Heart right ventricle (tissue), 16 donors: Measurements from ENCODE around the gene TRIM2. TPM values are rescaled to one million over a fixed set of nuclear protein-coding genes. Genes with fewer than 3 reads are reported as not detected.

Experiments
- ATAC-seq, 8 donors: fragments of 200-7000 bp; cut with Tn5 transposase; one replicate each; pipeline ENCODE4 v1.9.1; 2020; ENCODE audit warnings: mild to moderate bottlenecking in 8 of 8, moderate library complexity in 8 of 8, moderate number of reproducible peaks in 1 of 8
- DNase-seq, 2 donors: peaks; one replicate each; pipeline ENCODE4 v3.0.0-alpha.2; 2020
- H3K27ac ChIP-seq, 10 donors: fragments of 200-600 bp; sonication (generic) in 2 of 10; one replicate each; pipeline versions ENCODE4 v1.5.0 to v1.8.0; 2020 to 2022; ENCODE audit warnings: mild to moderate bottlenecking in 3 of 10
- H3K27me3 ChIP-seq, 7 donors: fragments of 200-600 bp; one replicate each; pipeline ENCODE4 v1.8.0; 2021 to 2022; ENCODE audit warnings: mild to moderate bottlenecking in 2 of 7
- H3K36me3 ChIP-seq, 9 donors: fragments of 200-600 bp; sonication (generic) in 1 of 9; one replicate each; pipeline versions ENCODE4 v1.5.0 to v1.8.0; 2020 to 2022; ENCODE audit warnings: mild to moderate bottlenecking in 2 of 9
- H3K4me1 ChIP-seq, 9 donors: fragments of 200-600 bp; sonication (generic) in 1 of 9; one replicate each; pipeline versions ENCODE4 v1.5.0 to v1.8.0; 2020 to 2022; ENCODE audit warnings: mild to moderate bottlenecking in 4 of 9
- H3K4me3 ChIP-seq, 10 donors: fragments of 200-600 bp; sonication (generic) in 2 of 10; one replicate each; pipeline versions ENCODE4 v1.5.0 to v1.8.0; 2020 to 2022; ENCODE audit warnings: mild to moderate bottlenecking in 7 of 10, moderate library complexity in 2 of 10
- H3K9me3 ChIP-seq, 11 donors: fragments of 200-600 bp in 10 of 11; sonication (generic) in 2 of 11; one replicate each; pipeline versions ENCODE4 v1.5.0 to v1.8.0; 2013 to 2022; ENCODE audit warnings: mild to moderate bottlenecking in 2 of 11, control low read depth in 1 of 11, moderate library complexity in 1 of 11
- WGBS, 2 donors: extraction: QIAGEN DNeasy Blood & Tissue Kit; methylation state at CpG; one replicate each; pipeline ENCODE4 v1.1.7; 2013; ENCODE audit warnings: inconsistent platforms in 1 of 2; 5-methylcytosine and 5-hydroxymethylcytosine counted together
- intact Hi-C, 10 donors: fragments of 100-400 bp; cut with DNase I; formaldehyde crosslinking; loops; one replicate each; pipeline versions ENCODE4 v1.11.1 to v1.14.2; 2022
- polyA plus RNA-seq, 2 donors: library from polyadenylated mRNA; stranded (reverse); fragments of 200-250 nt; gene quantifications; one replicate each; pipeline ENCODE4 v1.2.3, GENCODE V29; 2013
- total RNA-seq, 10 donors: library from RNA; stranded (reverse); fragmentation: NEBNext Ultra II Directional in 3 of 10; extraction: Animal tissue kit (Norgen Biotek cat#: 25700) in 3 of 10; gene quantifications; one replicate each; pipeline versions ENCODE4 v1.2.1 to v1.2.4, GENCODE V29; 2021 to 2023
- TF ChIP-seq, protein P1 (sequence below), 9 donors: fragments of 200-600 bp; sonication (generic) in 2 of 9; IDR thresholded peaks; one replicate each; pipeline versions ENCODE4 v1.5.0 to v1.8.0; 2021 to 2022; ENCODE audit warnings: antibody characterized with exemption in 9 of 9, mild to moderate bottlenecking in 5 of 9, moderate library complexity in 1 of 9
- donor health status: Arrhythmogenic right ventricular cardiomyopathy.
- donor health status: ischemic (EF 13 %, LVEDD 7.1; RV severe dilation, severe dysfunction).
- donor health status: healthy with polysubstance abuse.
- donor health status: DM: no; HTN: yes; CAD: no.
- donor health status: DM: no; HTN: no; CAD: no.
- donor health status: ischemic (EF 25% LVEDD 6.9; RV normal size, moderate dysfunction).
- donor health status: ischemic (EF 25% LVEDD 5.7; RV mildly dilated, moderate dysfunction).
- donor health status: healthy.
- donor health status: DM: yes; HTN: yes; CAD: no.
- donor health status: Ischemic cardiomyopathy.
- donor health status: ischemic (EF 35%, LVEDD 5.7; RV mildly dilated, moderate dysfunction).
- donor health status: nonischemic (EF 11% LVEDD 7.7; RV severe dilation, severe dysfunction).
- donor health status: DM: yes; HTN: yes; CAD: no.
- donor health status: PGD.
- donor health status: ischemic (EF 29% LVEDD 5.4; RV normal size, mild dysfunction).
- donor health status: nonischemic (EF 23%, LVEDD 6.1; RV moderate dilation, normal function).

The TRIM2 gene
- total and polyA plus RNA-seq, 12 donors = 2.8 to 33.2 (median 20.5) TPM

DNA sequence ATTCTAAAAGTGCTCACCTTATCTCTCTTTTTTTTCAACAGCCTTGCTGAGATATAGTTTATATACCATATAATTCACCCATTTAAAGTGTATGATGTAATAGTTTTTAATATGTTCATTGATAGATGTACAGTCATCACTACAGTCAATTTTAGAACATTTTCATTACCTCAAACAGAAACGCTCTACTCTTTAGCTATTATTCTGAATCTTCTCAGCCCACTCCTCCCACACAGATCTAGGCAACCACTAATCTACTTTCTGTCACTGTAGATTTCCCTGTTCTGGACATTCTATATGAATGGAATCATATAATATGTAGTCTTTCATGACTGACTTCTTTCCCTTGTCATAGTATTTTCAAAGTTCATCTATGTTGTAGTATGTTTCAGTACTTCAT, 162.8 kb downstream of the TRIM2 start:
- intact Hi-C loops = no loop called here
- ATAC-seq = no peak
- Histone ChIP-seq H3K27me3 (no peaks in the 10 kb centered on the region), H3K4me1 (no peaks in the 10 kb centered on the region), H3K27ac (no peak overlapping the region), H3K9me3 (peaks cover 0 to 7% (median 0%) of the 10 kb centered on the region in 11 donors), H3K36me3 (no peaks in the 10 kb centered on the region), H3K4me3 (no peak overlapping the region)
- DNase-seq = no peak
- WGBS, 2 donors = 80 to 82% methylated on average over 1 of the region's 1 CpG
- TF ChIP-seq, protein P1, sequence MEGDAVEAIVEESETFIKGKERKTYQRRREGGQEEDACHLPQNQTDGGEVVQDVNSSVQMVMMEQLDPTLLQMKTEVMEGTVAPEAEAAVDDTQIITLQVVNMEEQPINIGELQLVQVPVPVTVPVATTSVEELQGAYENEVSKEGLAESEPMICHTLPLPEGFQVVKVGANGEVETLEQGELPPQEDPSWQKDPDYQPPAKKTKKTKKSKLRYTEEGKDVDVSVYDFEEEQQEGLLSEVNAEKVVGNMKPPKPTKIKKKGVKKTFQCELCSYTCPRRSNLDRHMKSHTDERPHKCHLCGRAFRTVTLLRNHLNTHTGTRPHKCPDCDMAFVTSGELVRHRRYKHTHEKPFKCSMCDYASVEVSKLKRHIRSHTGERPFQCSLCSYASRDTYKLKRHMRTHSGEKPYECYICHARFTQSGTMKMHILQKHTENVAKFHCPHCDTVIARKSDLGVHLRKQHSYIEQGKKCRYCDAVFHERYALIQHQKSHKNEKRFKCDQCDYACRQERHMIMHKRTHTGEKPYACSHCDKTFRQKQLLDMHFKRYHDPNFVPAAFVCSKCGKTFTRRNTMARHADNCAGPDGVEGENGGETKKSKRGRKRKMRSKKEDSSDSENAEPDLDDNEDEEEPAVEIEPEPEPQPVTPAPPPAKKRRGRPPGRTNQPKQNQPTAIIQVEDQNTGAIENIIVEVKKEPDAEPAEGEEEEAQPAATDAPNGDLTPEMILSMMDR (IDR thresholded peaks at IDR 0.05) = no peak

GRCh38 chr4:153369021-153369420, 164.8 kb downstream of the TRIM2 start:
- WGBS, 2 donors = 88 to 96% methylated on average over 1 of the region's 1 CpG
- intact Hi-C loops = no loop called here
- Histone ChIP-seq H3K9me3 (peaks cover 0 to 25% (median 4%) of the 10 kb centered on the region in 11 donors), H3K27ac (no peak overlapping the region), H3K27me3 (no peaks in the 10 kb centered on the region), H3K4me1 (no peaks in the 10 kb centered on the region), H3K4me3 (no peak overlapping the region), H3K36me3 (no peaks in the 10 kb centered on the region)
- TF ChIP-seq, protein P1 (IDR thresholded peaks at IDR 0.05) = no peak
- DNase-seq = no peak
- ATAC-seq = no peak

- WGBS, 2 donors = 90 to 91% methylated on average over 6 of the region's 6 CpGs
These were observed 167.5 kb downstream of the TRIM2 start for GRCh38 chr4:153371701-153372234.

DNA sequence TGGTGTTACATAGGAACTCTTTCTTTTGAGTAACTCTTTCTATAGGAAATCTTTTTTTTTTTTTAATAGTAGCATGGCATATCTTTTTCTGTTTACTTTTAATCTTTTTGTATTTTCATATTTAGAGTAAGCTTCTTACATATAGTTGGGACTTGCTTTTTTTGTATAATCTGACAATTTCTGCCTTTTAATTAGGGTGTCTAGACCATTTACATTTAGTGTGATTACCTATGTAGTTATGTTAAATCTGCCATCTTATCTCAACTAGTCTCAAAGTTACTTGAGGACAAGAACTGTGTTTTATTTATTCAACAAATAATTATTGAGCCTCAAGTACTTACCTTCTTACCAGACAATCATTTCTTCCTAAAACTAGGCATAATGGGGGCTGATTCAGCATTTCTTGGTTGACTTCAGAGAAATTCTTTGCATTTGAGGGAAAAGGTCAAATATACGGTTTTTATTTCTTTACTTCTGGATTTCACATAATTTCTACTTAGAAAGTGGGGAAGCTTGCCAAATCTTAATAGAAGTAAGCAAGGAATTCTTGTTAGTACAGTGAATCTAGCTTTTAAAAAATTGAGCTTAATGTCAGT, 168.8 kb downstream of the TRIM2 start:
- Histone ChIP-seq H3K27me3 (no peaks in the 10 kb centered on the region), H3K4me1 (no peaks in the 10 kb centered on the region), H3K27ac (no peak overlapping the region), H3K36me3 (no peaks in the 10 kb centered on the region), H3K9me3 (peaks cover 0 to 19% (median 4%) of the 10 kb centered on the region in 11 donors), H3K4me3 (no peak overlapping the region)
- TF ChIP-seq, protein P1 (IDR thresholded peaks at IDR 0.05) = no peak
- DNase-seq (no peak), ATAC-seq (no peak)
- WGBS, 2 donors = 82% methylated on average over 1 of the region's 1 CpG
- intact Hi-C loops = no loop called here

More at GRCh38 chr4:153371701-153372234, 167.5 kb downstream of the TRIM2 start:
- no peaks in the 10 kb centered on the region for H3K27me3 ChIP-seq
- H3K4me1 ChIP-seq = no peaks in the 10 kb centered on the region
- no peaks in the 10 kb centered on the region for H3K36me3 ChIP-seq
- peaks cover 0 to 19% (median 4%) of the 10 kb centered on the region in 11 donors for H3K9me3 ChIP-seq
- TF ChIP-seq, protein P1 (IDR thresholded peaks at IDR 0.05) = no peak
- DNase-seq (no peak), ATAC-seq (no peak)
- intact Hi-C loops = no loop called here
- H3K4me3 ChIP-seq = no peak overlapping the region
- no peak overlapping the region for H3K27ac ChIP-seq
